NCI-H2029 treated with DMSO at 0.1 percent for 48 hours (cell line): ENCODE data around the gene STARD4.
A peak's percentile ranks its signal among the peaks of the same experiment; 100 is the strongest.

Experiments
- DNase-seq: peaks from one replicate; lab custom pipeline; 2025; lab: John Stamatoyannopoulos, UW

Gene STARD4

GRCh38 chr5:111512375-111513130 is at the start of gene STARD4:
Gene STARD4 (minus strand): TSS chr5:111512535. CDS start chr5:111507433, 5,102 bp downstream.
- peak; percentile 63 for DNase-seq

- DNase-seq: no peak
These were observed 47.3 kb upstream of the STARD4 start for GRCh38 chr5:111559680-111560079.

- no peak for DNase-seq
These were observed 45.4 kb upstream of the STARD4 start for GRCh38 chr5:111557686-111558085.

GRCh38 chr5:111557111-111557510 is 44.8 kb upstream of the STARD4 start:
- no peak for DNase-seq

GRCh38 chr5:111556501-111556900 is 44.2 kb upstream of the STARD4 start:
- DNase-seq: no peak

GRCh38 chr5:111555760-111556159 is 43.4 kb upstream of the STARD4 start:
- no peak for DNase-seq

- DNase-seq: no peak
These were observed 41.5 kb upstream of the STARD4 start for GRCh38 chr5:111553868-111554267.

- DNase-seq: no peak
These were observed 40.6 kb upstream of the STARD4 start for GRCh38 chr5:111552896-111553295.

- no peak for DNase-seq
These were observed 40.2 kb upstream of the STARD4 start for GRCh38 chr5:111552492-111552891.

- DNase-seq: no peak
These were observed 39.4 kb upstream of the STARD4 start for GRCh38 chr5:111551569-111552275.

- DNase-seq: no peak
These were observed 38.8 kb upstream of the STARD4 start for GRCh38 chr5:111551161-111551560.

GRCh38 chr5:111550282-111551020 is 38.1 kb upstream of the STARD4 start:
- peak; percentile 51 for DNase-seq

- peak; percentile 63 for DNase-seq
These were observed 36.8 kb upstream of the STARD4 start for GRCh38 chr5:111548992-111549649.

- DNase-seq: no peak
These were observed 36.1 kb upstream of the STARD4 start for GRCh38 chr5:111548348-111548950.

- no peak for DNase-seq
These were observed 32.7 kb upstream of the STARD4 start for GRCh38 chr5:111545031-111545430.

GRCh38 chr5:111537141-111538024 is 25.0 kb upstream of the STARD4 start:
- no peak for DNase-seq

GRCh38 chr5:111535879-111536549 is 23.7 kb upstream of the STARD4 start:
- DNase-seq: no peak

- no peak for DNase-seq
These were observed 20.7 kb upstream of the STARD4 start for GRCh38 chr5:111532886-111533582.

- no peak for DNase-seq
These were observed 18.0 kb upstream of the STARD4 start for GRCh38 chr5:111530298-111530740.
